HCT116 (cell line): ENCODE measurements around the gene MYADML2. TPM values are rescaled to one million over a fixed set of nuclear protein-coding genes. Genes with fewer than 3 reads are reported as not detected.

ENCODE experiments used
- ATAC-seq: fragments of 200-7000 bp; cut with Tn5 transposase; 2 replicates; pipeline ENCODE4 v1.9.1; 2020; ENCODE audit warnings: mild to moderate bottlenecking, moderate library complexity
- BruUV-seq: library from RNA; stranded (reverse); fragments of 400-500 nt; replicated peaks from 2 replicates; lab custom pipeline; 2021; lab: Mats Ljungman, UMichigan
- CTCF ChIA-PET: fragments of 300-600 bp; sonication (Branson Sonifier 250); formaldehyde crosslinking; loops from one replicate; lab custom pipeline; 2021; ENCODE audit warnings: antibody characterized with exemption; lab: Charles Lee
- POLR2A ChIA-PET: fragments of 300-600, 350-600 bp; sonication (Branson Sonifier 250); formaldehyde crosslinking; loops from one replicate; lab custom pipeline; 2021; ENCODE audit warnings: antibody characterized with exemption; lab: Charles Lee
- RAD21 ChIA-PET, 2 experiments: fragments of 300-600 bp; sonication (Branson Sonifier 250); formaldehyde crosslinking; loops; one replicate each; lab custom pipeline; 2023; ENCODE audit warnings: low total read pairs in 2 of 2; ENCODE audit not compliant: uncharacterized antibody in 2 of 2, unreplicated experiment in 2 of 2, low non-redundant PET in 1 of 2; lab: Charles Lee
- DNase-seq: peaks from one replicate; pipeline ENCODE4 v3.0.0-alpha.2; 2010; ENCODE audit warnings: low read depth, low spot score
- H2AFZ ChIP-seq: fragments of 200-600 bp; shearing (Covaris generic), sonication (generic); 2 replicates; pipeline ENCODE4 v1.6.1; 2017; ENCODE audit warnings: low read depth, mixed run types, mixed read lengths, antibody characterized with exemption, low read length; ENCODE audit not compliant: poor library complexity, severe bottlenecking
- H3K27ac ChIP-seq: 2 replicates; pipeline ENCODE4 v1.5.1; 2012; ENCODE audit warnings: low read depth, low read length
- H3K27me3 ChIP-seq: fragments of 200-600 bp; sonication (generic); 2 replicates; pipeline ENCODE4 v1.6.1; 2016; ENCODE audit warnings: mixed run types, low read length, mixed read lengths; ENCODE audit not compliant: insufficient read depth
- H3K36me3 ChIP-seq, 2 experiments: fragments of 200-500 bp in 1 of 2; fragments of 200-600 bp in 1 of 2; sonication (Bioruptor generic) in 1 of 2; sonication (generic) in 1 of 2; 2 replicates each; pipeline versions ENCODE4 v1.5.1 to v1.6.1; 2014 to 2016; ENCODE audit warnings: low read length in 2 of 2, inconsistent platforms in 1 of 2, mixed read lengths in 1 of 2, mixed run types in 1 of 2; ENCODE audit not compliant: insufficient read depth in 2 of 2, control insufficient read depth in 1 of 2
- H3K4me1 ChIP-seq, 2 experiments: fragments of 200-600 bp in 1 of 2; sonication (generic) in 1 of 2; 2 replicates each; pipeline versions ENCODE4 v1.5.1 to v1.6.1; 2012 to 2017; ENCODE audit warnings: low read length in 2 of 2, inconsistent platforms in 1 of 2, mild to moderate bottlenecking in 1 of 2, mixed read lengths in 1 of 2, mixed run types in 1 of 2, moderate library complexity in 1 of 2; ENCODE audit not compliant: insufficient read depth in 2 of 2, control insufficient read depth in 1 of 2
- H3K4me2 ChIP-seq: fragments of 200-600 bp; sonication (generic); 2 replicates; pipeline ENCODE4 v1.6.1; 2017; ENCODE audit warnings: mixed run types, low read length, mixed read lengths
- H3K4me3 ChIP-seq, 2 experiments: fragments of 200-600 bp in 1 of 2; sonication (generic) in 1 of 2; replicated peaks in 1 of 2; 2 replicates each; pipeline ENCODE4 v1.5.1; 2011 to 2016; ENCODE audit warnings: low read length in 2 of 2, control low read depth in 1 of 2, low read depth in 1 of 2, mild to moderate bottlenecking in 1 of 2, mixed read lengths in 1 of 2, mixed run types in 1 of 2
- H3K79me2 ChIP-seq: fragments of 200-600 bp; sonication (generic); 2 replicates; pipeline ENCODE4 v1.6.1; 2017; ENCODE audit warnings: mild to moderate bottlenecking, mixed run types, low read length, moderate library complexity, mixed read lengths; ENCODE audit not compliant: insufficient read depth
- H3K9ac ChIP-seq: fragments of 200-600 bp; sonication (generic); 2 replicates; pipeline ENCODE4 v1.6.1; 2016; ENCODE audit warnings: low read length, mixed read lengths
- H3K9me2 ChIP-seq: fragments of 200-600 bp; sonication (generic), shearing (Covaris generic); 2 replicates; pipeline ENCODE4 v1.6.1; 2017; ENCODE audit warnings: mixed run types, mild to moderate bottlenecking, moderate library complexity; ENCODE audit not compliant: insufficient read depth
- H3K9me3 ChIP-seq, 2 experiments: fragments of 200-500 bp in 1 of 2; fragments of 200-600 bp in 1 of 2; sonication (Bioruptor generic) in 1 of 2; sonication (generic) in 1 of 2; 2 replicates each; pipeline ENCODE4 v1.6.1; 2014 to 2017; ENCODE audit warnings: low read length in 2 of 2, mixed read lengths in 2 of 2, inconsistent platforms in 1 of 2, low read depth in 1 of 2, mild to moderate bottlenecking in 1 of 2, mixed run types in 1 of 2, moderate library complexity in 1 of 2; ENCODE audit not compliant: control insufficient read depth in 1 of 2, insufficient read depth in 1 of 2
- H4K20me1 ChIP-seq: fragments of 200-600 bp; sonication (generic), shearing (Covaris generic); 2 replicates; pipeline ENCODE4 v1.6.1; 2017; ENCODE audit warnings: mixed run types, mild to moderate bottlenecking, moderate library complexity; ENCODE audit not compliant: insufficient read depth
- ATF3 ChIP-seq: IDR thresholded peaks from 2 replicates; pipeline ENCODE4 v1.6.1; 2012
- CBX3 ChIP-seq: IDR thresholded peaks from 2 replicates; pipeline ENCODE4 v1.6.1; 2012; ENCODE audit warnings: low read depth
- CEBPB ChIP-seq: IDR thresholded peaks from 2 replicates; pipeline ENCODE4 v1.6.1; 2012; ENCODE audit warnings: low read depth
- EGR1 ChIP-seq: IDR thresholded peaks from 2 replicates; pipeline ENCODE4 v1.6.1; 2012; ENCODE audit warnings: low read depth
- EZH2 ChIP-seq: fragments of 200-600 bp; sonication (generic); IDR thresholded peaks from 2 replicates; pipeline ENCODE4 v1.6.1; 2017; ENCODE audit warnings: antibody characterized with exemption, mixed run types
- EZH2phosphoT487 ChIP-seq: fragments of 200-600 bp; IDR thresholded peaks from 2 replicates; pipeline ENCODE4 v1.6.1; 2018; ENCODE audit warnings: antibody characterized with exemption, borderline replicate concordance
- POLR2A ChIP-seq: IDR thresholded peaks from 2 replicates; pipeline ENCODE4 v1.7.0; 2011; ENCODE audit warnings: borderline replicate concordance; ENCODE audit not compliant: insufficient read depth, insufficient read length; ENCODE audit errors: extremely low read depth
- POLR2AphosphoS5 ChIP-seq: IDR thresholded peaks from 2 replicates; pipeline ENCODE4 v1.6.1; 2011; ENCODE audit warnings: mild to moderate bottlenecking, low read depth, low read length, moderate library complexity
- RAD21 ChIP-seq: IDR thresholded peaks from 2 replicates; pipeline ENCODE4 v1.6.1; 2012; ENCODE audit warnings: low read depth, mild to moderate bottlenecking
- SIN3A ChIP-seq: IDR thresholded peaks from 2 replicates; pipeline ENCODE4 v1.6.1; 2012; ENCODE audit warnings: low read depth
- SP1 ChIP-seq: IDR thresholded peaks from 2 replicates; pipeline ENCODE4 v1.6.1; 2012; ENCODE audit warnings: low read depth
- SRF ChIP-seq: IDR thresholded peaks from 2 replicates; pipeline ENCODE4 v1.6.1; 2012; ENCODE audit warnings: low read depth
- TCF7L2 ChIP-seq: IDR thresholded peaks from 2 replicates; pipeline ENCODE4 v1.7.0; 2011; ENCODE audit warnings: borderline replicate concordance, inconsistent platforms; ENCODE audit not compliant: insufficient read depth, insufficient read length; ENCODE audit errors: extremely low read depth
- YY1 ChIP-seq: IDR thresholded peaks from 2 replicates; pipeline ENCODE4 v1.6.1; 2011; ENCODE audit warnings: low read length, low read depth, moderate library complexity, mild to moderate bottlenecking; ENCODE audit not compliant: insufficient replicate concordance; ENCODE audit errors: extremely low read depth
- ZBTB33 ChIP-seq: IDR thresholded peaks from 2 replicates; pipeline ENCODE4 v1.6.1; 2011; ENCODE audit warnings: mild to moderate bottlenecking, low read length, moderate library complexity; ENCODE audit not compliant: insufficient replicate concordance; ENCODE audit errors: extremely low read depth
- ZFX ChIP-seq: fragments of 450-650 bp; IDR thresholded peaks from 2 replicates; pipeline ENCODE4 v1.6.1; 2017
- ZNF274 ChIP-seq: fragments of 200-500 bp; sonication (Bioruptor generic); IDR thresholded peaks from 2 replicates; pipeline ENCODE4 v1.6.1; 2014; ENCODE audit warnings: mild to moderate bottlenecking, low read depth, low read length, inconsistent platforms
- intact Hi-C: fragments of 100-400 bp; cut with micrococcal nuclease; formaldehyde crosslinking; loops from 2 replicates; pipeline ENCODE4 v1.10.0; 2022
- total RNA-seq: library from RNA; stranded (reverse); gene quantifications from one replicate; pipeline ENCODE4 v1.2.1, GENCODE V29; 2021; ENCODE audit not compliant: unreplicated experiment
- TF ChIP-seq, protein P1 (sequence below): IDR thresholded peaks from 2 replicates; pipeline ENCODE4 v1.6.1; 2012; ENCODE audit warnings: low read depth
- TF ChIP-seq, protein P2 (sequence below), 3 experiments: fragments of 200-600 bp in 1 of 3; sonication (generic) in 1 of 3; IDR thresholded peaks in 2 of 3; conservative IDR thresholded peaks in 1 of 3; 2 replicates each; pipeline ENCODE4 v1.5.1; 2012 to 2017; ENCODE audit warnings: low read depth in 2 of 3, low read length in 2 of 3, antibody characterized with exemption in 1 of 3, borderline replicate concordance in 1 of 3, control low read depth in 1 of 3, mild to moderate bottlenecking in 1 of 3, mixed read lengths in 1 of 3, mixed run types in 1 of 3, moderate library complexity in 1 of 3; ENCODE audit not compliant: insufficient read depth in 1 of 3

Gene MYADML2
- total RNA-seq, 1 experiment from 2014 or later, result not detected

GRCh38 chr17:81916234-81917001, 30.6 kb downstream of the MYADML2 start:
- H4K20me1 ChIP-seq, result no peaks in the 10 kb centered on the region
- H3K9ac ChIP-seq, result peak overlapping the region; percentile 88
- BruUV-seq, result no TSS peak
- peak overlapping the region; percentile 82 for H3K4me2 ChIP-seq
- peak; percentile 43 for ATAC-seq
- H3K9me2 ChIP-seq, result no peaks in the 10 kb centered on the region
- peaks cover 66% of the 10 kb centered on the region for H3K79me2 ChIP-seq
- RAD21 ChIA-PET, result no interaction called here
- H3K4me3 ChIP-seq, result peak overlapping the region; percentile 66 to 67
- no peaks in the 10 kb centered on the region for H3K9me3 ChIP-seq
- POLR2A ChIA-PET, result interaction anchor here (0.8 to 1.4 kb wide), 4 partner anchors 10 to 47 kb away, joined by 3 to 7 read pairs (median 4); no protein-coding TSS in a partner anchor
- H2AFZ ChIP-seq, result no peak overlapping the region
- no peaks in the 10 kb centered on the region for H3K27me3 ChIP-seq
- H3K4me1 ChIP-seq, result peaks cover 37 to 59% of the 10 kb centered on the region in 2 experiments
- CTCF ChIA-PET, result interaction anchor here (1.1 kb wide), 1 partner anchor 12 kb away, joined by 5 read pairs; the partner anchor contains the start of gene MAFG
- intact Hi-C loops, result no loop called here
- H3K36me3 ChIP-seq, result peaks cover 30 to 55% of the 10 kb centered on the region in 2 experiments; a peak in 3 of 4 replicates
- DNase-seq, result no peak
- peak overlapping the region; percentile 90 for H3K27ac ChIP-seq
- peak; percentile 64 for TF ChIP-seq SIN3A
- no peak for TF ChIP-seq SRF
- no peak for TF ChIP-seq SP1
- TF ChIP-seq RAD21, result no peak
- TF ChIP-seq ZNF274, result no peak
- no peak for TF ChIP-seq ZFX
- no peak for TF ChIP-seq EZH2phosphoT487
- TF ChIP-seq EGR1, result peak; percentile 71
- no peak for TF ChIP-seq CBX3
- TF ChIP-seq EZH2, result no peak
- TF ChIP-seq CEBPB, result no peak
- TF ChIP-seq, protein P1, sequence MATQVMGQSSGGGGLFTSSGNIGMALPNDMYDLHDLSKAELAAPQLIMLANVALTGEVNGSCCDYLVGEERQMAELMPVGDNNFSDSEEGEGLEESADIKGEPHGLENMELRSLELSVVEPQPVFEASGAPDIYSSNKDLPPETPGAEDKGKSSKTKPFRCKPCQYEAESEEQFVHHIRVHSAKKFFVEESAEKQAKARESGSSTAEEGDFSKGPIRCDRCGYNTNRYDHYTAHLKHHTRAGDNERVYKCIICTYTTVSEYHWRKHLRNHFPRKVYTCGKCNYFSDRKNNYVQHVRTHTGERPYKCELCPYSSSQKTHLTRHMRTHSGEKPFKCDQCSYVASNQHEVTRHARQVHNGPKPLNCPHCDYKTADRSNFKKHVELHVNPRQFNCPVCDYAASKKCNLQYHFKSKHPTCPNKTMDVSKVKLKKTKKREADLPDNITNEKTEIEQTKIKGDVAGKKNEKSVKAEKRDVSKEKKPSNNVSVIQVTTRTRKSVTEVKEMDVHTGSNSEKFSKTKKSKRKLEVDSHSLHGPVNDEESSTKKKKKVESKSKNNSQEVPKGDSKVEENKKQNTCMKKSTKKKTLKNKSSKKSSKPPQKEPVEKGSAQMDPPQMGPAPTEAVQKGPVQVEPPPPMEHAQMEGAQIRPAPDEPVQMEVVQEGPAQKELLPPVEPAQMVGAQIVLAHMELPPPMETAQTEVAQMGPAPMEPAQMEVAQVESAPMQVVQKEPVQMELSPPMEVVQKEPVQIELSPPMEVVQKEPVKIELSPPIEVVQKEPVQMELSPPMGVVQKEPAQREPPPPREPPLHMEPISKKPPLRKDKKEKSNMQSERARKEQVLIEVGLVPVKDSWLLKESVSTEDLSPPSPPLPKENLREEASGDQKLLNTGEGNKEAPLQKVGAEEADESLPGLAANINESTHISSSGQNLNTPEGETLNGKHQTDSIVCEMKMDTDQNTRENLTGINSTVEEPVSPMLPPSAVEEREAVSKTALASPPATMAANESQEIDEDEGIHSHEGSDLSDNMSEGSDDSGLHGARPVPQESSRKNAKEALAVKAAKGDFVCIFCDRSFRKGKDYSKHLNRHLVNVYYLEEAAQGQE, result no peak
- no peak for TF ChIP-seq TCF7L2
- no peak for TF ChIP-seq POLR2A
- TF ChIP-seq ATF3, result no peak
- TF ChIP-seq YY1, result no peak
- peak; percentile 88 for TF ChIP-seq POLR2AphosphoS5
- TF ChIP-seq, protein P2, sequence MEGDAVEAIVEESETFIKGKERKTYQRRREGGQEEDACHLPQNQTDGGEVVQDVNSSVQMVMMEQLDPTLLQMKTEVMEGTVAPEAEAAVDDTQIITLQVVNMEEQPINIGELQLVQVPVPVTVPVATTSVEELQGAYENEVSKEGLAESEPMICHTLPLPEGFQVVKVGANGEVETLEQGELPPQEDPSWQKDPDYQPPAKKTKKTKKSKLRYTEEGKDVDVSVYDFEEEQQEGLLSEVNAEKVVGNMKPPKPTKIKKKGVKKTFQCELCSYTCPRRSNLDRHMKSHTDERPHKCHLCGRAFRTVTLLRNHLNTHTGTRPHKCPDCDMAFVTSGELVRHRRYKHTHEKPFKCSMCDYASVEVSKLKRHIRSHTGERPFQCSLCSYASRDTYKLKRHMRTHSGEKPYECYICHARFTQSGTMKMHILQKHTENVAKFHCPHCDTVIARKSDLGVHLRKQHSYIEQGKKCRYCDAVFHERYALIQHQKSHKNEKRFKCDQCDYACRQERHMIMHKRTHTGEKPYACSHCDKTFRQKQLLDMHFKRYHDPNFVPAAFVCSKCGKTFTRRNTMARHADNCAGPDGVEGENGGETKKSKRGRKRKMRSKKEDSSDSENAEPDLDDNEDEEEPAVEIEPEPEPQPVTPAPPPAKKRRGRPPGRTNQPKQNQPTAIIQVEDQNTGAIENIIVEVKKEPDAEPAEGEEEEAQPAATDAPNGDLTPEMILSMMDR (IDR thresholded peaks at IDR 0.05 in 2 of 3, conservative IDR thresholded peaks at IDR 0.05 in 1 of 3; ENCODE audit: borderline replicate concordance in 1 of 3, insufficient read depth in 1 of 3, low read depth in 2 of 3, low read length in 2 of 3), result no peak
- TF ChIP-seq ZBTB33, result no peak
